GM18951 (cell line): ENCODE data around the gene ADAMTS14.

Experiments
- POLR2A ChIP-seq: IDR thresholded peaks from 4 replicates; pipeline ENCODE4 v1.6.1; 2011; ENCODE audit warnings: mild to moderate bottlenecking; ENCODE audit not compliant: insufficient read length, insufficient read depth; ENCODE audit errors: extremely low read depth
- in situ Hi-C: fragments of 300-500 bp; cut with MboI; formaldehyde crosslinking; loops from one replicate; pipeline ENCODE4 v1.12.0; 2022; ENCODE audit warnings: low sequenced_read_pairs, mixed read lengths, inconsistent platforms; ENCODE audit not compliant: unreplicated experiment

Gene ADAMTS14

DNA sequence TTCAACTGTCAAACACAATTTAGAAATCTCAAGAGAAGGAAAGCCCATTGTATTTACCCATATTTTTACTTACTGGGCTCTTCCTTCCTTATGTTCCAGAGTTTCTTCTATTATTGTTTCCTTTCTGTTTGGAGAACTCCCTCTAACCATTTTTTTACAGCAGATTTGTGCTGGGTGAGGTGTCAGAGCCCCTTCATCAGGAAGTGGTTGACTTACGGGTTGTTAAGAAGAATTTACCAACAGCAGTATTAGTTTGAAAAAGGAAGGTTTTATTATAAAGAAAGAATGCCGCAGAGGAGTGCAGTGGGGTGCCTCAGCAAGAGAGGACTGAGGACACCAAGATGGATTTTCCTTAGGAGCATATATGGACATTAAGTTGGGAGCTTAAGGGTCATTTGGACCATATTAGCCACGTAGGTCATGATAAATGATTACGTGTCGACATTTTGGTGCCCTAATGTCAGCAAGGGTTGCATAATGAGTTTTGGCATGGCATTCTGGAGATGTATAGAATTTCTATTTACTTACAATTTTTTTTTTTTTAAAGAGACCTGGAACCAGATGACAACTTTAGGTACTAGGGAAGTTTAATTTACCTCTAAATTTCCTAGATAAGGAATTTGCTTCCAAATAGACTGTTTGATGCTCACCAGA lies 119.2 kb downstream of the ADAMTS14 start:
- in situ Hi-C loops, result no loop called here
- TF ChIP-seq POLR2A, result no peak

DNA sequence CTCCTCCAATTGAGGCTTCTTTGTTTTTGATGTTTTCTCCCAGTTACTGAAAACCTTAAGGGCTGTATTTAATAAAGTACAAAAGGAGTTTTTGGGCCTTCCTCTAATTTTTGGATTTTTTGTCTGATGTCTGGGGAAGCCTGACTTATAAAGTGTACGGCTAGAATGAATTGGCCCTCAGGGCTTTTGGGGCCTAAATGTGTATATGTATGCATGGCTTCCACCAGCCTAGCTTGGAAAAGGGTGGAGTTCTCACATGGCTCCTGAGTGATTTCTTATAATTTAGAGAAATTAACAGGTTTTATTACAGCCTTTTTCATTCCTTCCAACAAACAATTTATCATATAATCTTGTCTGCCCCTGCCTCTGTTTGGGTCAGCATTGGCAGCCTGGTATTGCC lies 123.3 kb downstream of the ADAMTS14 start:
- no peak for TF ChIP-seq POLR2A
- in situ Hi-C loops, result no loop called here

DNA sequence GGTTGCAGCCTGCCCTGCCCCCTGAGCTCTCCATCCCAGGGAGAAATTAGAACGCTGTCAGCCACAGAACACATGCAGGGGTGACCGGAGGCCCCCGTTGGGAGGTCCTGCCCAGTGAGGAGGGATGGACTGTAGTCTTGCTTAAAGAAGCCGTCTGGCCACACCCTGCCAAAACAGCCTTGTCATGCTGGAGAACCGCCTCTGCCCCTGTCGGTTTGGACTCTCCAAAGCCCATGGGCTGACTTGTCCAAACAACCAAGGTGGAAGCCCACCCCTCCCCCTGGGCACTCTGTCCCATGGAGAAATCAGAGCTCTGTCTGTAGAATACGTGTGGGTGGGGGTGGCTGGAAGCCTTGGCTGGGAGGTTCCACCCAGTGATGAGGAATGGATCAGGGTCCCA lies 125.5 kb downstream of the ADAMTS14 start:
- in situ Hi-C loops, result no loop called here
- no peak for TF ChIP-seq POLR2A

DNA sequence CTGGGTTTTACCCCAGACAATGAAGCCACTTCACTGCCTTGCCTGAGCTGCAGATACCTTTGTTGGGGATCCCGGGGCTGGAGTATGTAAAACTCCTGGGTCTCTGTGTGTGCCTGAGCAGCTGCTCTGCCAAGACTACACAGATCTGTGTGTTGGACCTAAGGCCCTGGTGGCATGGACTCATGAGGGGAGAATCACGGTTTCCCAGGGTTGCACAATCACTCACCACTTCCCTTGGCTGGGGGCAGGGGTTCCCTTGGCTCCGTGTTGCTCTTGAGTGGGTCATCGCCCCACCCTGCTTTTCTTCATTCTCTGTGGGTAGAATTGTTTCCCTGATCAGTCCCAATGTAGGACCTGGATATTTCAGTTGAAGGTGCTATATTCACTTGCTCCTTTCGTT lies 126.8 kb downstream of the ADAMTS14 start:
- TF ChIP-seq POLR2A, result no peak
- in situ Hi-C loops, result no loop called here

DNA sequence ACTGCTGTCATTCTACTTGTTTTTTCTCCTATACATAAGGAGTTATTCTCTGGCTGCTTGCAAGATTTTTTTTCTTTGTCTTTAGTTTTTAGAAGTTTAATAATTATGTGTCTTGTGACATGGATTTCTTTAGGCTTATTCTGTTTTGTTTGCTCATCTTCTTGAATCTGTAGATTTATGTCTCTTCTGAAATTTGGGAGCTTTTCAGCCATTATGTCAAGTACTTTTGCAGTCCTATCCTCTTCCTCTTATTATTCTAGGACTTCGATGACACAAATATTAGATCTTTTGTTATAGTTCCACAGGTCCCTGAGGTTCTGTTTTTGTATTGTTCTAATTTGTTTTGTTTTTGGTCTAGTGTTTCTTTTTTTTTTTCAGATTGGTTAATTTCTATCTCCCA lies 129.5 kb downstream of the ADAMTS14 start:
- in situ Hi-C loops, result no loop called here
- TF ChIP-seq POLR2A, result no peak

DNA sequence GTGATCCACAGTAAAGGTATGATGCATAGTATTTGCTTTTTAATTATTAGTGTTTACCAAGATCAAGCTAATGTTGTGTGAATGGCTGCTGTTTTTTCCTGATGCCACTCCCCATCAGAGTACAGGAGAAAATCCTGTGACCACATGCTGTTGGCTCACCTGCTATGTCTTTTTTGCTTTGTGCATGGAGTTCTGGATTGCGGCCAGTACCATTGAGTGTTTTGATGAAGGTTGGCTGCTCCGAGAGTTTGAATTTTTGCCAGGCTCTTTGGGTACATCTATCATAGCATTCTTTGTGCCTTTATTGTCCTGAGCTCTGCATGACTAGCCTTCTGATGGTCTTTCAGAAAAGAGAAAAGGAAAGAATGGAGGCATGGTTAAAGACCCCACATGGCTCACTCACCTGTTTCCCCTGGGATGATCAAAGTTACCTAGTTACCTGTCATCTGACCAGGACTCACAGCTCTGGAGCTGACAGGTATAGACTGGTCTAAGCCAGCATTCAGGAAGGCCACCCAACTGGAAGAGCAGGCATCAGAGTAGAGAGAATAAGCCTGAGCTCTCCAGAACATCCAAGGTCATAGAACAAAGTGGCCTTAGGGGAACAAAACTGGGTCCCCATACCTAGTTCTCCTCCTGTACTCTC lies 131.6 kb downstream of the ADAMTS14 start:
- in situ Hi-C loops, result no loop called here
- no peak for TF ChIP-seq POLR2A

DNA sequence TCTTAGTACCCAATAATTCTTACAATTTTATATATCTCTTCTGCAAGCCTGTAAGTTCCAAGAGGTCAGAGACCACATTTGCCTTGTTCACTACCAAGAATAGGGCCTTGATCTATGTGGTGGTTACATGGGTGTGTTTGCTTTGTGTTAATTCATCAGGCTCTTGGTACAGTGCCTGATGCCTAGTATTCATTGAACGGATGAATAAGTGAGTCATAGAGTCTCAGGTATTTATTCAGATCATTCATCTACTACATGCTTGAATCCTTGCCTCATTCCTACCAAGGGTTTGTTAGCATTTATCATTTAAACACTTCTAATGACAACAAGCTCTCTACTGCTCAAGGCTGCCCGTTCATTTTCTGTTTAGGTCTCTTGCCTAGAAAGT lies 132.1 kb downstream of the ADAMTS14 start:
- in situ Hi-C loops, result no loop called here

DNA sequence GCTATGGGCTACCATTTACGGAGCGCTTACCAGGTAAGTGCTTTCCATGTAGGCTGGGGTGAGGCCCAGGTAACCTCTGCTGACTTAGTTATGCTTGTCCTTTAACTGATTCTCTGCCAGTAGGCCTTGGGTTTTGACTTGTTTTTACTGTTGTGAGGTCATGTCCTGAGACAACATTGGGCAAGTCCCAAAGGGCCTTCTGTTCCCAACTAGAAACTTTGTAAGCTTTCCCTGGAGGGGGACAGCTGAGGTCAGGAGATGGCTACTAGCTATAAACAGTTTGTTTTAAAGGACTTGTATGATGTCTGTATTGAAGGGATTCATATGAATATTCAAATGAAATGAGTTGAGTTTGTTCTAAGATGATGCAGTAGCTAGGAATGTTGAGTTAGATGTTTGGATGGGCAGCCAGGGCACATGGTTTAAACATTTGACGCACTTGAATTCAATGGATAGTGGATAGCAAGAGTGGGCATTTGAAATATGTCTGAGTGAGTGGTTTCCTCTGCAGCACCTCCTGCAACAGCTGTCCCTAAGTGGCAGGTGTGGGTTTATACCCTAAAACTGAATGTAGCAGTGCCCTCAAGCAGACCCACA lies 133.4 kb downstream of the ADAMTS14 start:
- in situ Hi-C loops, result no loop called here
- no peak for TF ChIP-seq POLR2A

More for the DNA sequence above, 132.1 kb downstream of the ADAMTS14 start:
- no peak for TF ChIP-seq POLR2A

DNA sequence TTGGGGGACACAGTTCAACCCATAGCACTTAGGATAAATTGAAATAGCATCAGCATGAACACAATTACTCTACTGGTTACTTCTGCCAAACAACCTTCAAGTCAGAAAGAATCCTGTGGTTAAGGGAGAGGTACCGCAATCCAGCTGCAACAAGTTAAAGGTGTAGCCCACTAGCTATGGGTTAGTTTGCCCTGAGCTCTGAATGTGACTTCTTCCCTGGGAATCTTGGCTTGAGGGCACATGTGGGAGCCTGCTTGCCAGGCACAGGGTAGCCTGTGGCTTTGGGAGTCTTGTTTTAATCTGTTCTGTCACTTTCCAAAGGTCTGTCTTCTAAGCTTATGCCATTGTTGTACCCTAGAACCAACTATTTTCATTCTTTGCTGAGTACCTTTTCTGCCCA lies 134.5 kb downstream of the ADAMTS14 start:
- no peak for TF ChIP-seq POLR2A

DNA sequence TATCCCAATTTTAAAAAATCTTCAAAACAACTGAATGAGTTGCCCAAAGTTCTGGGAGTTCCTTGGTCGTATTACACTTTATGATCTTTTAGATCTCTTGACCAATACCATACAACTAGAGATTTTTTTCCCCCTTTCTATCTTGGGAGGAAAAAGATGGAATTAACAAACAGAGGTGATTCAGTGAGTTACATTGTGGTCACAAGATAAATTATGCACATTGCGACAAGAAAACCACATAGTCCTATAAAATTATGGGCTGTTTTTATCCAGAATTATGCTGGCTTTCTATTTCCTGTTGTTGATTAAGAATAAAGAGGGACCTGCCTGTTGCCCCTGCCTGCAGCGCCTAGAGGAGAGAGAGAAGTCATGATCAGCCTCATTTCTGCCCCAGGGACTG lies 135.2 kb downstream of the ADAMTS14 start:
- in situ Hi-C loops, result no loop called here
- no peak for TF ChIP-seq POLR2A

More for the DNA sequence above, 134.5 kb downstream of the ADAMTS14 start:
- in situ Hi-C loops, result no loop called here

DNA sequence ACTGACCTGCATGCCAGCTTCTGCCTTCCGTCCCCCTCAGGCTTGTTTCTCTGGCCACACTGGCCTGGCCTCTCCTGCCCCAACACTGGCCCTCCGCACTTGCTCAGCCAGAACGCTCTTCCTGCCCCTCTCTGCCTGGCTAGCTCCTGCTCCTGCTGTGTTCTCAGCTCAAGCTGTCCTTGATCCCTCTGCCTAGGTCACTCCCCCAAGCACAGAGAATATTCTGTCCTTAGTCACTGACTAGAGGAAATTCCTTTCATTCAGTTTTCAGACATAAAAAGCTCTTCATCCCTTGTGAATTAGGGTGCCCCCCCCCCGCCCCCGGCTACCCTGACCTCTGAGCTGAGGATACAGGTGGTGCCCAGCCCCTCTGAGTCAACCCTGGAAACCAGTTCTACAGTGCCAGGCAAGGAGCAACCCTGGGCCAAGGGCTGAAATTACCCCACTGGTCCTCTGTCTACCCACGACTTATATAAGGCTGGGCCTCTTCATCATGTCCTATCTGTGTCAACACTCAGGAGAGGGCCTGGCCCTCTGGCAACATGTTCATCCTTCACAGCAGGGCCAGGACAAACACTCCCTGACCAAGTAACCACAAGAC lies 136.8 kb downstream of the ADAMTS14 start:
- TF ChIP-seq POLR2A, result no peak
- in situ Hi-C loops, result no loop called here

DNA sequence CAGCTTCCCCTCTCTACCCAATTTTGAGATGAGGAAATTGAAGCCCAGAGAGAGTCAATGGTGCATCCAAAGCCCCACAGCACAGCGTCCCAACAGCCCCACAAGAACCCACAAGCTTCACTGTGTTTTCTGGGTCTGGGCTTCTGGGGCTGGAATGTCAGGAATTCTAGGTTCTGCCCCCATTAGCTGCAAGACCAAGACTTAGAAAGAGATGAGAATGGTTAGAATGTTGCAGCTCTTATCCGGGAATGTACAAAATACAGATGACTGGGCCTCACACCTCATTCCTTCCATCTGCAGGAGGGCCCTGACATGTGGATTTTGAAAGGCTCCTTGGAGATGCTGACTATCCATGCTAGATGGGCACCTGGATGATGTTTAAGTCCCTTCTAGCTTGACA lies 137.4 kb downstream of the ADAMTS14 start:
- in situ Hi-C loops, result no loop called here
- no peak for TF ChIP-seq POLR2A

DNA sequence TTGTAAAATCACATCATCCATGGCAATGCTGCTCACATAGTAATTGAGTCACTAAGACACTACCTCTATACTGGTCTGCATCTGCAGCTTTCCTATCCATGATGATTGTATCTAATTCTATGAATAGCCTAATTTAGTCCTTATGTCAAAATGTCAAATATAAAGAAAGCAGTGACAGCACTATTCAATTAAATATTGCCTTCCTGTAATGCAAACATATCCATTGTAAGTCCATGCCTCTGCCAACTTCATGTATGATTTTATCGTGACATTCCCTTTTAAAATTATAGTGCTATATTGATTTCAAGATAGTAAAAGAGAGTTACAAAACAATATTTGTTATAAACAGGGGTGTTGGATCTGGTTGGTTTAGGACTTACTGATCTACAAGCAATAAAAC lies 138.7 kb downstream of the ADAMTS14 start:
- TF ChIP-seq POLR2A, result no peak
- in situ Hi-C loops, result no loop called here

DNA sequence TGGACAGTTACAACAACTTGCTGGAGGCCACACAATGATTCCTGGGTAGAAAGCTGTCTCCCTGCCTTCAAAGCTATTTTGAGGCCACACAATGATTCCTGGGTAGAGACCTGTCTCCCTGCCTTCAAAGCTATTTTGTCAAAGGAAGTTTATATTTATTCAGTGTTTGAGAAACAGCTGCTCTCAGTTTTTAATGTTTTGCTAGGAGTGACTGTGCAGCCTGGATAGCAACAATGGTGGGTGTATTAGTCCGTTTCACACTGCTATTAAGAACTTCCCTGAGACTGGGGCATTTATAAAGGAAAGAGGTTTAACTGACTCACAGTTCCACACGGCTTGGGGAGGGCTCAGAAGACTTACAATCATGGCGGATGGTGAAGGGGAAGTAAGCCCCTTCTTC lies 139.6 kb downstream of the ADAMTS14 start:
- no peak for TF ChIP-seq POLR2A
- in situ Hi-C loops, result no loop called here
